Stimulated activated CD4-positive, alpha-beta T cell treated with anti-CD3 and anti-CD28 coated beads, TNF-alpha, amount 100 ng/mL, for 1 hour (primary cell): ENCODE measurements around the gene VSTM2B.
"Not testable (repeated sequence)": the region's sequence is repeated elsewhere in the genome, so short reads cannot be mapped to it uniquely, and the experiment has no call there.

Experiments used
- DNase-seq, 3 donors: peaks; one replicate each; pipeline ENCODE4 v3.0.0-alpha.2; 2020; ENCODE audit warnings: low read depth in 3 of 3, low spot score in 1 of 3

VSTM2B gene

GRCh38 chr19:29525901-29526729 is at the start of gene VSTM2B:
VSTM2B (plus strand) TSS chr19:29525994; CDS start chr19:29526584, 590 bp downstream.
- DNase-seq = no peak

GRCh38 chr19:29476528-29476927 is 49.3 kb upstream of the VSTM2B start:
- no peak for DNase-seq

GRCh38 chr19:29477831-29478577 is 47.8 kb upstream of the VSTM2B start:
- DNase-seq = no peak

DNA sequence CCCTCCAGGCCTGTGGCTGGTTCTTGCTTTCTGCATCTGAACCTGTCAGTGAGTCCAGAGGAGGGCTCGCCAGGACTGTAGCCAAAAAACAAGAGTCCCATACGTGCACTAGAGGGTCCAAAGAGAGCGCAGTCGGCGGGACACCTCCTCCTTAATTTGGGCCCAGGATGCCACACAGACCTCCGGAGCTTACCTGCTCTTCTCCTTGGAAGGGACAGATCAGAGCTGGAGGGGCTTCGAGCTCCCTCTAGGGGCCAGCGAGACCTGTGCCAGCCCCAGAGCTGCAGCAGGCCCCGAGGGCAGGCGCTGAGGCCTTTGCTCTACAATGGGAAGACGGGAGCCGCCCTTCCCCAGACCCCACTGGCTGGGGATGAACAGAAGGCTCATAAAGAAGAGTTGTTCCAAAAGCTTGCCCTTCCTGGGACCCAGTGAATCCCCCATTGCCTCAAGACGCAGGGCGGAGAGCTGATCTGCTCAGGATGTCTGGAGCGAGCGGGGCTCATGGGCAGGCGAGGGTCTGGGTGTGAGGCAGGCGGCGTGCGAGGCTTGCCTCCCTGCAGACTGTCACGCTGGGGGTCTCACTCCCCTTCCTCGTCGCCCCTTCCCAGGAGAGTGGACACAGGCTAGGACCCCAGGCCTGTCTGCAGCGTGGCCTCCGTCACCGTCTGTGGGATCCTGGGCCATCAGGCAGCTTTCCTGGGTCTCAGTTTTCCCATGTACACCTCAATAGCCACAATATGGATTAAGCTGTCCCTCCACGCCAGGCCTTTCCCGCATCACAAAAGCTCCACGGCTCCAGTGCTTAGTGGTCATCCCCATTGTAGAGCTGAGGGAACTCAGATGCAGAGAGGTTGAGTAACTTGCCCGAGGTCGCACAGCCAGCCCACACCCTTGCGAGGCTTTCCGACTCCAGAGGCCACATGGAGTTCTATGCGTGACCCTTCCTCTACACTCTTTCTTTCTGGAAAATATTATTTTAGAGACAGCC is 46.9 kb upstream of the VSTM2B start:
- DNase-seq = no peak

GRCh38 chr19:29479941-29480340 is 45.9 kb upstream of the VSTM2B start:
- no peak for DNase-seq

DNA sequence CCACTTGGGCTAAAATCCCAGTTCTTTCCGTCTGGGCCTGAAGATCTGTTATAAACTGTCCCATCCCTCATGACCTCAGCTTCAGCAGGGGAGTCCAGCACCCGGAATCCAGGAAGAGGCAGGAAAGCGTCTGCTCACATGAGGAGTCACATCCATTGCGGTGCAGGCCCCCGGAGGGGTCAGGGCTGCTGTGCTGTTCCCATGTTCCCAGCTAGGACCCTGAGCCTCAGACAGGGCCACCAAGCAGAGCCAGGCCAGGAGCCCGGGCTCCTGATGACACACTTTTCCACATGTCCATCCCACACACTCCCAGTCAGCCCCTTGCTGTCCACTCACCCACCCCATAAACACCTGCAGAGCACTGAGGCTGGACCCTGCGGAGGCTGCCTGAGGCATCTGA is 45.3 kb upstream of the VSTM2B start:
- no peak for DNase-seq

DNA sequence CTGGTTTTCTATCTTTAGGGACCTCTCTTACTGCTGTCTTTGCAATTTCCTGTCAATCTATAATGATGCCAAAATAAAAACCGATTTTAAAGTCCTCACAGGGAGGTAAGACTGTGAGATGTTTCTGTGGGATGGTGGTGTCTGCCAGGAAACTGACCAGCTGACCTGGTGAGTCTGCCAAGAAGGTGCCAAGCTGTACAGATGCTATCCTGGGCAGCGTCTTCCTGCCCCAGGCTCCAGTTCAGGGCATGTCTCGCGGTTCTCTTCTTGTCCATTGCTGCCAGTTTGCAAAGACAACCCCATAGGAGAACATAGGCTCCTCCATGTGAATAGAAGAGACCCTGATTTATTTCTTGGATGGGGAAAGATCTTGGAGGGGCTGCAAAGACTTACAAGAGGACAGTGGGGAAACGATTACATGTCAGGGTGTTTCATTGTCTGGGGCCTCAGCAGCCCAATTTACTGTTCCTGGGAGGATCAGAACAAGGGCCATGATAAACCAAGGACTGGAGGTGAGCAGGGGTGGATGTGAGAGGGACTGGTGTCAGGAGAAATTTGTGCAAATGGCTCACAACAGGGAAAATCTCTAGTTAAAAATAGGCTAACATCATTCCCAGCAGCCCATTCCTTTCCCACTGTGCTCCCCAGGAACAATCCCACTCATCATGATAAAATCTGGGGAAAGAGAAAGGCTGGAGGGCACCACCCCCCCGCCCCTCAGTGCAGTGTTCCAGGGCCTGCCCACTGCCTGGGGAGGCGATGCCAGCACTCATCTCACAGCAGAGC is 42.7 kb upstream of the VSTM2B start:
- no peak for DNase-seq

DNA sequence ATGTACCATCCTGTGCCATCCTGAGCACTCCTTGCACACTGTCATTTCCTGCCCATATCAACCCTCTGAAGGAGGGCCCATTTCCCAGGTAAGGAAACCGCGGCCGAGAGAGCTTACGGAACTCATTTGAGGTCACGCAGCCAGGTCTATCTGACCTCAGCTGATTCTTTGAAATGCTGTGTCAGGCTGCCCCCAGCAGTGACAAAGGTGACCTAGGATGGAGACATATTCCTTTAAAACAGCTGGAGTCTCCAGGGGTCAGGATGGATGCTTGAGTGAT is 42.2 kb upstream of the VSTM2B start:
- DNase-seq = no peak

GRCh38 chr19:29483944-29484581 is 41.7 kb upstream of the VSTM2B start:
- no peak for DNase-seq

- no peak for DNase-seq
Observed at GRCh38 chr19:29484876-29485275, 40.9 kb upstream of the VSTM2B start.

GRCh38 chr19:29485293-29485692 is 40.5 kb upstream of the VSTM2B start:
- DNase-seq = no peak

GRCh38 chr19:29486961-29487360 is 38.8 kb upstream of the VSTM2B start:
- not testable (repeated sequence) for DNase-seq

DNA sequence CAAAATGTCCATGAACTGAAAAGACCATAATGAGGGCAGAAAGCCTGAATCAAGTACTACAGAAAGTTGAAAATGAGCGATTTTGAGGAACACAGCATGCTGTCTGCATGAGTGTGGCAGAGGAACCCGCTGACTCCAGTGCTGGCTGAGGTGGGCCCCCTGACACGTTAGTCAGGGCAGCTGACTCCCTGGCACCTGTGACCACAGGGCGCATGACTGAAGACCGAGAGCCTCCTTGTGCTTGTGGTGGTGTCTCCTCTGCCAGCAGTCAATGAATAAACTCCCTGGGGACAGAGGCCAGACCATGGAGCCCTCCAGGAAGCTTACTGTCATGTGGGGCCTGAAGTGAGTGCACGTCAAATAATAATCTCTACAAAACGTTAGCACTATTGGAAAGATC is 38.4 kb upstream of the VSTM2B start:
- no peak for DNase-seq

GRCh38 chr19:29488316-29488715 is 37.5 kb upstream of the VSTM2B start:
- no peak for DNase-seq

DNA sequence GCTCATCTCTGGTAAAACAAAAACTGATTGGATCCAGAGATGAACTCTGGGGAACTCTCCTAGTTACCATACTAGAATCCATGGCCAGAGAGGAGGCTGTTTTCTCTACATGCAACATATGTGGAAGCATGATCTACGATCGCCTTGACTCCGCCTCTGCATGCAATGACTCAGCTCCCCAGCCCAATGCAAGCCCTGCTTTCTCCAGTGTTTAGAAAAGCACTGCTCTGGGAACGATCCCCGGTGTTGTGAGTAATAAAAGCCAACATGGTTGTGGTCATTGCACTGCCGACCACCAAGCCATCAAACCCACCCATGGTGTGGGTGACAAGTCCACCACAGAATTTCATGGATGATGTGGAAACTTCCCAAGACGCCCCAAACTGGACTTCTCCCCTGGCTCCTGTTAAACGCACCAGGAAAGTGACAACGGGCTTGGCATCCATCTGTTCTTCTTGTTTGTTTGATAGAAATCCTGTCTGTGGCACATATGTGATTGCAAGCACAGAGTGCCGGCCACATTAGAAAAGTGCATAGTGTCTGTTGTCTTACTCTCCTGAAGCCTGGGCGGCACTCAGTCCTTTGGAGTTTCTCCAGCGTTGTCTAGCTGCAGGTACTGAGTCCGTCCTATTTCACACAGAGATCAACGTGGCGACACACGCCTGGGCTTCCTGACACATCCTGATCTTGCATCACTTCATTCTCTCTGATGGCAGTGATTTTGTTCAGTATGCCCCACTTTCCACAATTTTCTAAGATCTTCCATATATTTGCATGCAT is 36.4 kb upstream of the VSTM2B start:
- no peak for DNase-seq

DNA sequence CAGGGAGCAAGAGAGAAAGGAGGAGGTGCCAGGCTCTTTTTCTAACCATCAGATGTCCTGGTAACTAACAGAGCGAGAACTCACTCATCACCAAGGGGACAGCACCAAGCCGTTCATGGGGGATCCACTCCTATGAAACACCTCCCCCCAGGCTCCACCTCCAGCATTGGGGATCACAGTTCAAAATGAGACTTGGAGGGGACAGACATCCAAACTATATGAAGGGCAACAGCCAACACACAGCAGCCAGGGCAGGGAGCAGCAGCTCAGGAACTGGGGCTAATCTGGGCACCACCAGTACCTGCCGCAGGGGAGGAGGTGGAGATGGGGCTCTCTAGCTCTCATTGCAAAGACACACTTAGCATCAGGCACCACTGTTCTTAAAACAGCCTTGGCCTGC is 34.3 kb upstream of the VSTM2B start:
- DNase-seq = no peak

DNA sequence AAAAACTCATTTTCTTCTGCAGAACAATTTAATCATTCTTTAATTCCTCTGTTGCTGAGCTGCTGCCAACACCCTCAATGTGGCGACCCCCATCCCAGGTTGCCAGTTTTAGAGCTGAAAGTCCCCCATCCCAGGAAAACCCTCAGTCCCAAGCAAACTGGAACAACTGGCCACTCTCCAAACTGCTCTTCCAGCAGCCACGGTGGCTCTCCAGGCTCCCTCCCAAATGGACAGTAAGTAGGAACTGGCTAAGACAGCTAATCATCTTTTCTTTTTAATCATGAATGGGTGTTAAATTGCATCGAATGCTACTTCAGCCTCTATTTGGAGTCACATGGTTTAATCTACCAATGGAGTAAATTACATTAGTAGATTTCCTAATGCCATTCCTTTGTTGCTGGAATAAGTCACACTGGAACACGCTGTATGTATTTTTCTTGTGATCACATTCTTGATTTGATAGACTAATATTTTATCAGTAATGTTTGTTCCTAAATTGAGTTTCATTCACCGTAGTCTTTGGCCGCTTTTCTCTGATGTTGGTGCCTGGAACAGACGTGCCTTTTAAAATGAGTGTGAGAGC is 33.7 kb upstream of the VSTM2B start:
- no peak for DNase-seq

DNA sequence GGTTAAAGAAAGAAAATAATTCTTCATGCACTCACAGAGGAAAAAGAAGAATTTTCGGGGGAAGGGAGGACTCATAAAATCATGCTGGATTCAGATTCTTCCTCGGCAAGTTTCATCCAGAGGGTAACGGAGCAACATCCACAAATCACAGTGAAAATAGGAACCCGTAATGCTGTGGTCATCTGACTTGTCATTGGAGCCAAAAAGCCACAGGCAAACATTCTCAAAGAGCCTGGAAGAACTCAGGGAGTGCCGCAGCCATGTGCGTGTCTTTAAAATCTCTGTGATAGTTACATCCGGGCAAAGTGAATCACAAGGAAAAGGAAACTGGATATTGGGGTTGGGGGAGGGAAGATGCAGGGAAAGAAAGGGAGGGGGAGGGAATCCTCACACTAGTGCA is 33.0 kb upstream of the VSTM2B start:
- DNase-seq = no peak

- no peak for DNase-seq
Observed at GRCh38 chr19:29495091-29495490, 30.7 kb upstream of the VSTM2B start.
